ENCODE data around the gene PDE7B.

DNA sequence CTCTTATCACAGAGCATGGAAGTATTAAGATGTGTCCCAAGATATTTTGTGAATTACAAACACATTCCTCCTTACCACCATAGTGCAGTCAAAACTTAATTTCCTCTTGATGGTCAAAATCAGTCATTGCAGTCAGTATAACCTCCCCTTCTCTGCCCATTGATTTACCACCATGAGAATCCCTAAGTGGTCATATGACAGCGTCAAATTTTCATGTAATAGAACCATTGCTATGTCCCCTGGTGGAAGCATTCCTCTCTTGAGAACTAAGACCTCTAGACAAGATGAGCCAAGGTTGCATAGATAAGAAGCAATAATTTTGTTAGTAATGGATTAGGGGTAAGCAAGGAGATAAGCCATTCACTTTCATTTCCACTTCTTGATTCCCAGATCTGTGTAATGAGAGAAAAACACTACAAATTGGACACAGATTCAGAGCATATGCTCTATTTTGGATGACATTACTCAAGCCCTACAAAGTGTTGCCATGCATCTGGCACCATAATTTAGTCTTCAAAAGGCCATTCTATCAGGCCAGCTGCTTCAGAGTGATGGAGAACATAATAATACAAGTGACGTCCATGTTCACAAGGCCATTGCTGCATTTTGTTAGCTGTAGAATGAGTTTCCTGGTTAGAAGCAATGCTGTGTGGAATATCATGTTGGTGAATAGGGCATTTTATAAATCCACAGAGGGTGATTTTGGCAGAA is 49.6 kb upstream of the PDE7B start:
- TF ChIP-seq, protein P1, sequence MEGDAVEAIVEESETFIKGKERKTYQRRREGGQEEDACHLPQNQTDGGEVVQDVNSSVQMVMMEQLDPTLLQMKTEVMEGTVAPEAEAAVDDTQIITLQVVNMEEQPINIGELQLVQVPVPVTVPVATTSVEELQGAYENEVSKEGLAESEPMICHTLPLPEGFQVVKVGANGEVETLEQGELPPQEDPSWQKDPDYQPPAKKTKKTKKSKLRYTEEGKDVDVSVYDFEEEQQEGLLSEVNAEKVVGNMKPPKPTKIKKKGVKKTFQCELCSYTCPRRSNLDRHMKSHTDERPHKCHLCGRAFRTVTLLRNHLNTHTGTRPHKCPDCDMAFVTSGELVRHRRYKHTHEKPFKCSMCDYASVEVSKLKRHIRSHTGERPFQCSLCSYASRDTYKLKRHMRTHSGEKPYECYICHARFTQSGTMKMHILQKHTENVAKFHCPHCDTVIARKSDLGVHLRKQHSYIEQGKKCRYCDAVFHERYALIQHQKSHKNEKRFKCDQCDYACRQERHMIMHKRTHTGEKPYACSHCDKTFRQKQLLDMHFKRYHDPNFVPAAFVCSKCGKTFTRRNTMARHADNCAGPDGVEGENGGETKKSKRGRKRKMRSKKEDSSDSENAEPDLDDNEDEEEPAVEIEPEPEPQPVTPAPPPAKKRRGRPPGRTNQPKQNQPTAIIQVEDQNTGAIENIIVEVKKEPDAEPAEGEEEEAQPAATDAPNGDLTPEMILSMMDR (IDR thresholded peaks at IDR 0.05): no peak
- no peak for TF ChIP-seq POLR2A (IDR thresholded peaks at IDR 0.05)
- no peak for TF ChIP-seq POLR2AphosphoS5 (IDR thresholded peaks at IDR 0.05)
